G401 (cell line): Measurements from ENCODE around the gene SMARCA5. TPM values are rescaled to one million over a fixed set of nuclear protein-coding genes. Genes with fewer than 3 reads are reported as not detected.

Source experiments
- DNase-seq: peaks from one replicate; pipeline ENCODE4 v3.0.0-alpha.2; 2015; ENCODE audit warnings: low spot score
- in situ Hi-C: cut with HindIII; loops from 2 replicates; pipeline ENCODE4 v1.10.0; 2016; ENCODE audit warnings: low sequenced_read_pairs, mixed read lengths
- total RNA-seq: library from RNA; depleted of rRNA; stranded (reverse); fragments of >200 nt; shearing (Covaris generic); gene quantifications from 2 replicates; pipeline ENCODE4 v1.2.3, GENCODE V29; 2014; rRNA removed

The SMARCA5 gene
- total RNA-seq, 1 experiment from 2014 or later = 63.1 TPM

GRCh38 chr4:143599827-143600226, 86.3 kb downstream of the SMARCA5 start:
- in situ Hi-C loops = no loop called here
- DNase-seq = no peak

DNA sequence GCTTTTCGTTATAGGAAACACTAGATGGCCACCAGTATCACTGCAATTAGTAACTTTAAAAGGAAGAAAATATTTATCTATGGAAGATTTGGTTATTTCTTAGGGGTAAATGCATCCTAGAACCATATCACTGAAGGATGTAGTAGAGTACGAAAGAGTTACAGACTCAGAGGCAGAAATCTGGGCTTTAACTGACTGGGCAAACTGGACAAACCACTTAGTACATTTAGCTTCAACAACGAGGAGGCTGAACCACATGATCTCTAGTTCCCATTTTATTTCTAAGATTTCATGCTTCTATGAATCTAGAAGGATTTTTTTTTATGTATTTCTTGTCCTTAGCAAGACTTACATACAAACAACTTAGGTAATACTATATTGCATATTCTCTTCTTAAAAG, 93.0 kb downstream of the SMARCA5 start:
- no peak for DNase-seq
- in situ Hi-C loops = no loop called here

Other genes starting within 250 kb of the SMARCA5 start
- 5.7 and 26.7 TPM in 2 replicates for gene GAB1, start 176.8 kb upstream of the SMARCA5 start, total RNA-seq
- gene FREM3, start 187.0 kb downstream of the SMARCA5 start, total RNA-seq = not detected in 2 replicates